H1 (cell line): ENCODE measurements around the gene TEX38. TPM values are rescaled to one million over a fixed set of nuclear protein-coding genes. Genes with fewer than 3 reads are reported as not detected.

Experiments
- BCL11A ChIP-seq, 2 experiments: IDR thresholded peaks; one replicate each; pipeline ENCODE4 v1.6.1; 2011; ENCODE audit warnings: low read depth in 2 of 2, low read length in 2 of 2, mild to moderate bottlenecking in 2 of 2
- SIN3A ChIP-seq, 2 experiments: IDR thresholded peaks in 1 of 2; conservative IDR thresholded peaks in 1 of 2; 2 replicates each; pipeline ENCODE4 v1.6.1; 2011 to 2012; ENCODE audit warnings: low read length in 2 of 2, improper control_type of control experiment in 1 of 2, low read depth in 1 of 2, mild to moderate bottlenecking in 1 of 2
- SIX5 ChIP-seq: IDR thresholded peaks from 2 replicates; pipeline ENCODE4 v1.6.1; 2011; ENCODE audit warnings: mild to moderate bottlenecking, low read depth, low read length
- polyA plus RNA-seq, 7 experiments: library from polyadenylated mRNA; depleted of rRNA in 3 of 7; stranded (reverse) in 5 of 7; unstranded in 2 of 7; fragments of >200 nt in 5 of 7; fragments of 200-250 nt in 2 of 7; gene quantifications; 1 replicate in 5 of 7; 2 replicates in 1 of 7; 4 replicates in 1 of 7; pipeline versions ENCODE4 v1.2.1 to v1.2.3, GENCODE V29; 2011 to 2013; ENCODE audit warnings: missing spikeins in 2 of 7, mixed read lengths in 2 of 7
- total RNA-seq: library from RNA; stranded (reverse); fragmentation: NEBNext Ultra II Directional; extraction: Animal tissue kit (Norgen Biotek cat#: 25700); gene quantifications from 2 replicates; pipeline ENCODE4 v1.2.1, GENCODE V29; 2021

Gene TEX38
- total and polyA plus RNA-seq, 2 of the 8 experiments (the other 6 are each of a cell fraction or from before 2014, with no cell fraction given), result 0.33 TPM; not detected in 1

GRCh38 chr1:46684670-46685069 lies 13.0 kb downstream of the TEX38 start (continued):
- no peak for TF ChIP-seq SIX5
- no peak for TF ChIP-seq BCL11A (IDR thresholded peaks at IDR 0.05; ENCODE audit: low read depth in 2 of 2, low read length in 2 of 2)
- TF ChIP-seq SIN3A (conservative IDR thresholded peaks at IDR 0.05 in 1 of 2, IDR thresholded peaks at IDR 0.05 in 1 of 2; ENCODE audit: low read depth in 1 of 2, low read length in 2 of 2), result no peak
